ENCODE data around the gene PCSK4.

DNA sequence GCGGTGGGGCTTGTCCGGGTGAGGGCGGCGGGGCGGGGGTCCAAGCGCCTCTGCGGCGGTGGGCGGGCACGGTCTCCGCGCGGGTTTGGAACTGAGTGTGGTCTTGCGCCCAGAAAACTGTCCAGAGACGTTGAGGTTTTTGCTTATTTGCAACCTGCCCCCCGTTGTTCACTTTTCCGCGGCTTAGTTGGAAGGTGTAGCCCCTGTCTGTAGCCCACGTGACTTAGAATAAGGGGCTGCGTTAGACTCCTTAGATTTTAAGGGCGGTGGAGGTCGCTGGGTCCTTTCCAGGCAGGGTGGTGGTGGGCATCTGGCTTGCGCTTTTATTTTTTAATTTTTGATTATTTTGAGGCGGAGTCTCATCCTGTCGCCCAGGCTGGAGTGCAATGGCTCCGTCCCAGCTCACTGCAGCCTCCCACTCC is 51.2 kb downstream of the PCSK4 start:
- TF ChIP-seq, protein P1, sequence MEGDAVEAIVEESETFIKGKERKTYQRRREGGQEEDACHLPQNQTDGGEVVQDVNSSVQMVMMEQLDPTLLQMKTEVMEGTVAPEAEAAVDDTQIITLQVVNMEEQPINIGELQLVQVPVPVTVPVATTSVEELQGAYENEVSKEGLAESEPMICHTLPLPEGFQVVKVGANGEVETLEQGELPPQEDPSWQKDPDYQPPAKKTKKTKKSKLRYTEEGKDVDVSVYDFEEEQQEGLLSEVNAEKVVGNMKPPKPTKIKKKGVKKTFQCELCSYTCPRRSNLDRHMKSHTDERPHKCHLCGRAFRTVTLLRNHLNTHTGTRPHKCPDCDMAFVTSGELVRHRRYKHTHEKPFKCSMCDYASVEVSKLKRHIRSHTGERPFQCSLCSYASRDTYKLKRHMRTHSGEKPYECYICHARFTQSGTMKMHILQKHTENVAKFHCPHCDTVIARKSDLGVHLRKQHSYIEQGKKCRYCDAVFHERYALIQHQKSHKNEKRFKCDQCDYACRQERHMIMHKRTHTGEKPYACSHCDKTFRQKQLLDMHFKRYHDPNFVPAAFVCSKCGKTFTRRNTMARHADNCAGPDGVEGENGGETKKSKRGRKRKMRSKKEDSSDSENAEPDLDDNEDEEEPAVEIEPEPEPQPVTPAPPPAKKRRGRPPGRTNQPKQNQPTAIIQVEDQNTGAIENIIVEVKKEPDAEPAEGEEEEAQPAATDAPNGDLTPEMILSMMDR (IDR thresholded peaks at IDR 0.05), result no peak
- TF ChIP-seq POLR2AphosphoS5 (IDR thresholded peaks at IDR 0.05; ENCODE audit: insufficient read depth in 1 of 2, low read depth in 1 of 2) (no peak), POLR2A (IDR thresholded peaks at IDR 0.05) (no peak)

All from vagina (tissue), 2 donors.